Stimulated activated CD4-positive, alpha-beta T cell treated with anti-CD3 and anti-CD28 coated beads, TNF-alpha, amount 100 ng/mL, for 4 hours (primary cell): ENCODE measurements around the gene URAD.
"Not testable (repeated sequence)": the region's sequence is repeated elsewhere in the genome, so short reads cannot be mapped to it uniquely, and the experiment has no call there.

ENCODE experiments used
- DNase-seq, 3 experiments: peaks; one replicate each; pipeline ENCODE4 v3.0.0-alpha.2; 2020; ENCODE audit warnings: low read depth in 3 of 3

URAD gene, protein sequence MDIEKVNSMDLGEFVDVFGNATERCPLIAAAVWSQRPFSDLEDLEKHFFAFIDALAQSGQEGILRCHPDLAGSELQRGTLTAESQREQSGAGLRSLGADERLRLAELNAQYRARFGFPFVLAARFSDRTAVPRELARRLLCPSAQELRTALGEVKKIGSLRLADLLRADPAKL

DNA sequence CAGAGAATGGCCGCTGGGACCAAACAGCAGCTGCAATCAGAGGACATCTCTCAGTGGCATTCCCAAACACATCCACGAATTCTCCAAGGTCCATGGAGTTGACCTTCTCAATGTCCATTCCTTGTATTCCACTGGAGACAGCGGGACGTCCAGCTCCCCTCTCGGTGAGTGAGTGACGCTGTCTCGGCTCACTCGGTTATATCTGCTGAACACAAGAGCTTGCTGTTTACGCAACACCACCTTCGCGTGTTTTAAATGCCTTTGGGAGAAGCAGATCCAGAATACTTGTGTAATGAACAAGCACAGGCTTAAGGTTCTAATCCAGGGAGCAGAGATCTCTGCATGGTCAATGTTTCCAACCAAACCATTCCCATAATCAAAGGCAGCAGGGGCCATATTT is at the start of gene URAD:
TSS of gene URAD (minus strand) at position 174 of the 400 bp plus-strand sequence. CDS start at position 118, 56 bp downstream.
- DNase-seq, result no peak

DNA sequence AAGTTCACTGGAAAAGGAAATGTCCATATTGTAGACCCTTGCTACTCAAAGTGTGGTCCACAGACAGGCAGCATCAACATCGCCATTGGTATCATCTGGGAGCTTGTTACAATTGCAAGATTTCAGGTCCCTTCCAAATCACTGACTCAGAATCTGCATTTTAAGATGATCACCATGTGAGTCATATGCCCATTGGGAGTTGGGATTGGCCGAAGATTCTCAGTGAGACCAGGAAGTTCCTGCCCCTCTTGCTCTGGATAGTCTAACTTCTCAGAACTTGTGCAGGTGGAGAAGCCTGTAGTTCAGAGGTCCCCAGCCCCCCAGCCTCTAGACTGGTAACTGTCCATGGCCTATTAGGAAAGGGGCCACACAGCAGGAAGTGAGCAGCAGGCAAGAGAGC is 48.9 kb upstream of the URAD start:
- DNase-seq, result no peak

DNA sequence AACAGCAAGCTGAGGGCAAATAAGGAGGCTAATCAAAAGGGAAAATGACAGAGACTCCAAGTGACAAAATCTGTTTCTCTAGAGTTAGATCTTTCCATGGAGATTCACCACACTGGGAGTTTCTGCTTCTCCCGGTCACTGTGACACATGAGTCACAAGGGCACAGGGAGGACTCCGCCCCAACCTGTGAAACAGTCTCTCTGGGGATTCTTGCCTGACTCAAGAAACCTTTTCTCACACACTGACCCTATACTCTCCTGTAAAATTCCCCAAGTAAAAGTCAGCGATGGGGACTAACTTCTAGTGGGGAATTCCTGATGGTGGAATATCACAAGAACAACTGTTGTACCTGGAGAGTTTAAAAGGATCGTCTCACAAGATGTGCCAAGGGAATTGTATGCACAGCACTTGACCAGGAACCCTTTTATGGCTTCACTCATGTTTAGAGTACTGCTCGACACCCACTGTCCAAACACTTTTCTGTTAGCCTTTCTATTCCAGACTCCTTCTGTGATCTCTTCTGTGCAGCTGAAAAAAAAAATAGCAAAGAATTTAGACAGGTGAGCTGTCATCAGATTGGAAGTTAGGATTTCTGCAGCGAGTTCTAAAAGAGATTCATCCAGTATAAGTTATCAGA is 46.8 kb upstream of the URAD start:
- no peak for DNase-seq

DNA sequence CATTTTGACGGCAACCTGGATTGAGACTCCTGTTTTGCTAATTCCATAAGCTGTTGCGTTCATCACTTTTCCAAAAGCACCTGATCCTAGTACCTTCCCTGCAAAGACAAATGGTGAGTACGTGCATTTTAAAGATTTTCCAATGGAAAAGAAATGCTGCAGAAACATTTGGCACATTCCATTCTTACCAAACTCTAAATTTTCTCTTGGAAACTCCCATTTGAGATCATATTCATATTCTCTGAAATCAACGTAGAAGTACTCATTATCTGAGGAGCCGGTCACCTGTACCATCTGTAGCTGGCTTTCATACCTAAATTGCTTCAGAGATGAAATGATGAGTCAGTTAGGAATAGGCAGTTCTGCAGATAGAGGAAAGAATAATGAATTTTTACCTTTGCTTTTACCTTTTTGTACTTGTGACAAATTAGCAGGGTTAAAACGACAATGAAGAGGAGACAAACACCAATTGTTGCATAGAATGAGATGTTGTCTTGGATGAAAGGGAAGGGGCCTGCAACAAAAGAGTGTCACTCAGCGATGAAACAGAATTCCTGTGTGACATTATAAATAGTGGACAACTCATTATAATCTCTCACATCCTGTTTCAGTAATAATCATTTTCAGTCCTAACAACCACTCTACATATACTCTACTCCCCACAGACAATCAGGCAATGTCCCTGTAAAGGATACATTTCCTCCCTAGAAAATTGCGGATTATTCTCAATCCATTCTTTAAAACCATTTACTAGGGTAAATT is 45.6 kb upstream of the URAD start:
- no peak for DNase-seq

DNA sequence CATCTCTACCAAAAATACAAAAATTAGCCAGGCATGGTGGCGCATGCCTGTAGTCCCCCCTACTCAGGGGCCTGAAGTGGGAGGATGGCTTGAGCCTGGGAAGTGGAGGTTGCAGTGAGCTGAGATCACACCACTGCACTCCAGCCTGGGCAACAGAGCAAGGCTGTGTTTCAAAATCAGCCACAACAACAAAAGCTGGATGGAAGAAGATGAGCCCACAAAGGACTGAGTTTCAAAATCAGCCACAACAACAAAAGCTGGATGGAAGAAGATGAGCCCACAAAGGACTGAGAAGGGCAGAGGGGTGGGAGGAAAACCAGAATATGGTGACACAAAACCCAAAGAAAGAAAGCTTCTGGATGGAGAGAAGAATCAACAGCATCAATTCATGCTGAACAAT is 43.9 kb upstream of the URAD start:
- DNase-seq, result not testable (repeated sequence)

DNA sequence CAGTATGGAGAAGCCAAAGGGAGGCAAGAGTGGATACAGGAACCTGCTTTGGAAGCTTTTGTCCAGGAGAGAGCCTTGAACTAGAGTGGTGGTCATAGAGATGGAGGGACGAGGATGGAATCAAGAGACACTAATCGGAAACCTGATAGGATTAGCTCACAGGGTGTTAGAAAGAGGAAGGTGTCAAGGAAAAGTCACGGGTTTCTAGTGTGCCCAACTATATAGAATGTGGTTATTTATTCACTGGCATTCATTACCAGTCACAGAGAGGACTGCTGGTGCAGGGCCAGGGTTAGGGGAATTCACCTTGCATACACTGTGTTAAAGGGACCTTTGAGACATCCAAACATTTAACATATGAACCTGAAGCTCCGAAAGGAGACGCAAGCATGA is 43.4 kb upstream of the URAD start:
- no peak for DNase-seq

DNA sequence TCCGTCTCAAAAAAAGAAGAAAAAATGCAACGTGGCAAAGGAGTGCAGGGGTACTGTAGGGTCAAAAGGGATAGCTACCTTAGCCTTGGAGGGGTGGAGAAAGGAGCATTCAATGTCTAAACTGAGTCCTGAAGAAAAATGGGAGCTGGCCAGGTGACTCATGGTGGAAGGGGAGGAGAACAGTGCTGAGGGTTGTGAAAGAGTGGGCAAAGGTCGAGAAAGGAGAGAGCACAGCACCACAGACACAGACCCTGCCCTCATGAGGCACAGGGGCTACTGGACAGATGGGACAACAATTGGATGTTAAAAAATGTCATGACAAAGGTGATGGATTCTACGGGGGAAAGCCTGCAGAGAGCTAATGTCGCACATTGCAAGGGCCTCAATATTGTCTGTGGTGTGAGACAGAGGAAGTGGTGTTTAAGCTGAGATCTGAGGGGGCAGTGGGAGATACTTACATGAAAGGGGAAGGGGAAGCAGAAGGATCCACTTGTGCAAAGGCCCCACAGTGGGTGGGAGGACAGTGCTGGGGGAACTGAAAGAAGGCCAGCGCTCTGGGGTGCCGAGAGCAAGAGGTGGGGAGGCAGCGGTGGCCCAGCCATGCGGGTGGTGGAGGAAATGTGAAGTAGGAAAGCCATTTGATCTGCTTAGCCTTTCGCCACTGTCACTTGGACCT is 42.9 kb upstream of the URAD start:
- no peak for DNase-seq

DNA sequence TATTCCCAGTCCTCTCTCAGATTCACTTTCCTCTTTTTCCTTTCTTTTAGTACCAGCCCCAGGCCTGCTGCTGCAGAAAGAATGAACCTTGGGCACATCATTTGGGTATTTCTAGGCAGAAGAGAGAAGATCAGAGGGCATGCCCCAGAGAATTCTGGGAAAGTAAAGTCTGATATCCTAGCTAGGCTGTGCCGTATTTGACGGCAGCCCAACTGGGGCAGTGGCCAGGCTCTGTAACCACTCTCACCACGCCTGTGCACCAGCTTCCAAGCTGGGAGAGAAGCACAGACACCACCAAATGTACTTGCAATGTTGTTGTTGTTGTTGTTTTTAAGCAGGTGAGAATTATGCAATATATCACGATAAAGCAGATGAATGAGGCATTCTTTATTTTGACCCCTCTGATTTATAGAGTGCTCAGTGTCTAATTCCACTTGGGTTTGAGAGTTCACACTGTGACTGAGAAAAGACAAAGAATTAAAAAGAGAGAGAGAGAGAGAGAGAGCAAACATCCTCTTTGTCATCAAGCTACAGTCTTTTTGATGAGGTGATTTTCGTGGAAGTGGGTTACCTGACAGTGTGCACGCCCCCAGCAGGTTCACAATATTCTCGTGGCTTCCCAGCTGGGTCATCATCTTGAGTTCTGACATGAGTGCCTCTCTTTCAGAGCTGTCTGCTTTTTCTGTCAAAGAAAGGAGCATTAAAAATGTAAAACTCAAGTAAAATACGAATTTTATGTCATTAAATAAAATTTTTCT is 39.3 kb upstream of the URAD start:
- no peak for DNase-seq

DNA sequence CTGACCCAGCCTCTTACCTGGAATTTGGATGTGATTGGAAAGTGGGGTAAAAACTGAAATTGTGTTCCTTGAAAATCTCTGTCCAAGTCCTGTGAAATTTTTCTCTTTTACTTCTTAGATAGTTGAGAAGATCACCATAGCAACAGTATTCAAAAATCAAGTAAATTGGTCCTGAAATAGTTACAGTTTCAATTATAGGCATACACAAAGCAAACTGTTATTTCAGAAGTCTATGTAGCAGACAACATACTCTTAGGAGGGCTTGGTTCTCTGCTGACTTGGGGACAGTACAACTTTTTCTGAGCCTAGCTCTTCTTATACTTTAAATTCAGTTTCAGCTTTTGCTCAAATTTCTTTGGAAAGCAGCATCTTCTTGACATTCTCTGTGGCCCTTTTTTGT is 38.6 kb upstream of the URAD start:
- no peak for DNase-seq

DNA sequence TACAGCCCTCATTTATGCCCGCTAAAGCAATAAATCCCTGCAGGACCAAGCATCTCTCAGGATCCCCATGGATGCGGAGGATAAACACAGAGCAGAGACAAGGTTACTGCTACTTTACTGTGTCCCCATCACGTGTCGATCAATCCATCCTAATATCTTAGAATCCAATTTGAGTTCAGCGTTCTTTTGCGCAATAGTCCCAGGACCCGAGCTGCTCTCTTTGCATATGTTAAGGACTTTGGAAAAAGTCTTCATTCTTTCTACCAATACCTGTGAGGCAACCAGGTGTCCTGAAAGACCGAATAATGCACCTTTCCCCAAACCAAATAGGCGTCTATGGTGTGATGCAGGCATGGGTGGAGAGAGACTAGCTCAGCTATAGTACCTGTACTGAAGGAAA is 38.0 kb upstream of the URAD start:
- no peak for DNase-seq

DNA sequence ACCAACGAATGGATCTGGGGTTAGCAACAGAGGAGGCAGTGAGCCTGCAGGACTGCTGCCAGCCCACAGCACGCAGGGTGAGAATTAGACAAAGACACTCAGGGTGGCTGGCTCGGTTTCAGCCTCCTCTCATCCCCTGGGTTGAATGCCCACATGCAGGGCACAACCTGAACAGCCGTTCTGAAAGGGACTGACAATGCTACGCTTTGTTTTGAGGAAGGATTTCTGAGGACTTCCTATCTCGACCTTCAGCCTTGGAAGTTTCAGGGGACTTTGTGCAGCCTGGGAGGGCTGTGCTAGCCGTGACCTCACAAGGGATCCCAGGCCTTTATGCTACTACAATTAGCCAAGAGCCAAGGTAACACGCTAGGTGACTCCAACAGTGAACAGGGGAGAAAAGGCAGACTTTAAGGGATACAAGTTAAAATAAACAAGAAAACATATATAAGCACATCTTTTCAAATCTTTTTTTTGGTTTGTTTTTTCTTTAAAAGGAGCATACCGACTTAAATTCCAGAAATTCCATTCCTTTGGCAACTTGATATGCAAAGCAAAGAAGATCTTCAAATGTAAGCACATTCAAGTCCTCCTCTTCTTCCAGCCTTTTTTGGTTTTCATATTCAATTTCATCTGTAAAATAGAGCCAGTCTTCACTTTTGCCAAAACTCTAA is 34.5 kb upstream of the URAD start:
- no peak for DNase-seq

DNA sequence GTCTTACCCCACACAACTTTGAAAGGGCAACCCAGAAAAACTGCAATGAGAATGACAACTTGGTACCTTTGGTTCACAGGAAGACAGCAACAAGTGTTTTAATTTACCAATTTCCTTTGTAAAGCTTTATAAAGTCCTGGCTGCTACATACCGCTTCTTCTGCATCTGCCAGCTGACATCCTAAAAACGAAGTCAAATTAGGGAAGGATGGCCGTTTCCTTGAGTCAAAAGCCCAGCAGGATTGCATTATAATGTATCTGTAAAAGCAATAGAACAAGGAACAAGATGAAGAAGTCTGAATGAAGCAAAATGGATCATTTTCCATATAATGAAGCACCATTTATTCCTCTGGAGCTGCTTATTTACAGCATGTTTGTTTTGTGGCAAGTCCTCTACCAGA is 25.8 kb upstream of the URAD start:
- DNase-seq, result no peak

DNA sequence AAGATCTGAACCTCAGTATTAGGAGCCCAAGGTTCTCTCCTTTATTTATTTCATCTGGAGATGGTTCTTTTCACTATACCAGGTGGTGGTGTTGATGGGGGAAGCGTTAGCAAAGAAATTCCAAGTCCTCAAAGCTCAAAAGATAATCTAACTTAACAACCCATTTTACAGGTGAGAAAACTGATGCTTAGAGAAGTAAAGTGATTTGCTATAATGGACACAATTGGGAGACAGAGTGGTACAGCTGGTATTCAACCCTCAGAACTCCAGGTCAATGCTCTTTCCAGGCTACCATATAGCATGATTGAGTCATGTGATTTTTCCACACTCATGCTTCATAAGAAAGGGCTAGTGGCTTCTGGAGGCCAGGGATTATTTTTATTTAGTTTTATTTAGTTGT is 25.0 kb upstream of the URAD start:
- DNase-seq, result no peak

DNA sequence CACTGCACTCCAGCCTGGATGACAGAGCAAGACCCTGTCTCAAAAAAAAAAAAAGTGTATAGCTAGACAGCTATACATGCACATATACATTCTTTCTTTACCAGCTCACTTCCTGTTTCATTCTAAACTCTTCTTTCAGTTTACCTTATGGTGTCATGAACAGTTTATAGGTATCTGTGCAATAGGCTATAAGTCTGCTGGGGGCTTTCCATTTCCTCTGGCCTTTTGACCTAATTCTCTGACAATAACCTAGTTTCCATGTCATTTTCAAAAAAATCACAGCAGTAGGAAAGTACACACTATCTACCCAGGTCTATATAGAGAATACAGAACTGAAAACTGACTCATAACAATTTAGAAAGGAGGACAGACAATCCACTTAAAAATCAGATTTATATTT is 24.4 kb upstream of the URAD start:
- no peak for DNase-seq

DNA sequence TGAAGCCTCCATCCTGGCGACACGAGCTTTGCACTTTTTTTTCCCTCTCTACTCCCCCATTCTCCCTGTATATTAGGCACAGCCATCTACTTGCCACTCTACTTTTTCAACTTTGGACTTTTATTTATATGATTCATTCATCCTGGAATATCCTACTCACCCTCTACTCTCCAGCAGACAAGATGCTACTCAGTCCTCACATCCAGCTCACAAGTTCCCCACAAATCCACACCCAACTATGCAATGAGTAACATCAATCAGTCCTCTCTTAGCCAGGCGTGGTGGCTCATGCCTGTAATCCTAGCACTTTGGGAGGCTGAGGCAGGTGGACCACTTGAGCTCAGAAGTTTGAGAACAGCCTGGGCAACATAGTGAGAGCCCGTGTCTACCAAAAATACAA is 23.9 kb upstream of the URAD start:
- DNase-seq, result no peak

DNA sequence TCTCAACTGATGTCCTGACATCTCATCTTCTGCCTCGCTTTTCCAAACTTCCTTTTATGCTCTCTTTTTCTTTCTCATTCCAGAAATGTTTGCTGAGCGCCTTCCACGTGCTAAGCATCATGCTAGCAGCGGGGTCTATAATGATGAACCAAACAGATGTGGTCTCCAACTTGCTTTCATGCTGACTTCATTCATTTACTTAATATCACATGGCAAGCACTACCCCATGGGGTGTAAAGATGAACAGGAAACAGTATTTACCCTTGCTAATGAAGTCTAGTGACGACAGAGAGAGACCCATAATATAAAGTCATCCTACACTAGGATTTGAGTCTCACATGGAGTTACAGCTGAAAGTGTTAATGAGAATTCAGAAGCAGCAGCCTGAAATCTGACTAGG is 21.6 kb upstream of the URAD start:
- no peak for DNase-seq

DNA sequence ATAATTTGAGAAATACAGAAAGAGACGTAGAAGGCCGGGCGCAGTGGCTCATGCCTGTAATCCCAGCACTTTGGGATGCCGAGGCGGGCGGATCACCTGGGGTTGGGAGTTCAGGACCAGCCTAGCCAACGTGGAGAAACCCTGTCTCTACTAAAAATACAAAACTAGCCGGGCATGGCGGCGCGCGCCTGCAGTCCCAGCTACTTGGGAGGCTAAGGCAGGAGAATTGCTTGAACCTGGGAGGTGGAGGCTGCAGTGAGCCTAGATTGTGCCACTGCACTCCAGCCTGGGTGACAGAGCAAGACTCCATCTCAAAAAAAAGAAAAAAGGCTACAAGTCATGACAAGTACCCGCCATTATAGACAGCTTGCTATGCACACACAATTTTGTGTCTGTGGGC is 16.5 kb upstream of the URAD start:
- not testable (repeated sequence) for DNase-seq

DNA sequence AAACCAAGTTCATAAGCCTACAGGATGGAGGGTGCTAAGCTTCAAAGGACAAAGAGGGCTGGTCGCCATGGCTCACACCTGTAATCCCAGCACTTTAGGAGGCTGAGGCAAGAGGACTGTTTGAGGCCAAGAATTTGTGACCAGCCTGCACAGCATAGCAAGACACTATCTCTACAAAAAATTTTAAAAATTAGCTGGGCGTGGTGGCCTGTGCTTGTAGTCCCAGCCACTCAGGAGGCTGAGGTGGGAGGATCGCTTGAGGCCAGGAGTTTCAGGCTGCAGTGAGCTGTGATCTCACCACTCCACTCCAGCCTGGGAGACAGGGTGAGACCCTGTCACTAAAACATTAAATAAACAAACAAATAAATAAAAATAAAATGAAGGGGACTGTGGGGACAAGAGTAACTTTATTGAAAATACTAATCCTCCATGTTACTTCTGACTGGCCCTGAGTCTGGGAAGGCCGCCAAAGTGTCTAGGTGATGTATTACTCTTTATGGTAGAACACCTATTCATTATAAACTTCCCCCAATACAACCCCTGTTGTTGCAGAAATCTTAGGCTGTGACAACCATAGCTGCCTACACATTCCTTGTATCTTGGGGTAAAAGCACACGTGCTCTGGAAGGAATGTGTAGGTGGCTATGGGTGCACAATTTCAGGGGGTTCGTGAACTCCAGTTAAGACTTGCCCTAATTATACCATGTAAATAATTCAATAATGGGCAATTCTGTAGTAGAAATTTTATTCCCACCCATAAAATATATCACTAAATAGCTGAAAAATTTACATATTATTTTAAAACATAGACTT is 14.6 kb upstream of the URAD start:
- DNase-seq, result no peak

DNA sequence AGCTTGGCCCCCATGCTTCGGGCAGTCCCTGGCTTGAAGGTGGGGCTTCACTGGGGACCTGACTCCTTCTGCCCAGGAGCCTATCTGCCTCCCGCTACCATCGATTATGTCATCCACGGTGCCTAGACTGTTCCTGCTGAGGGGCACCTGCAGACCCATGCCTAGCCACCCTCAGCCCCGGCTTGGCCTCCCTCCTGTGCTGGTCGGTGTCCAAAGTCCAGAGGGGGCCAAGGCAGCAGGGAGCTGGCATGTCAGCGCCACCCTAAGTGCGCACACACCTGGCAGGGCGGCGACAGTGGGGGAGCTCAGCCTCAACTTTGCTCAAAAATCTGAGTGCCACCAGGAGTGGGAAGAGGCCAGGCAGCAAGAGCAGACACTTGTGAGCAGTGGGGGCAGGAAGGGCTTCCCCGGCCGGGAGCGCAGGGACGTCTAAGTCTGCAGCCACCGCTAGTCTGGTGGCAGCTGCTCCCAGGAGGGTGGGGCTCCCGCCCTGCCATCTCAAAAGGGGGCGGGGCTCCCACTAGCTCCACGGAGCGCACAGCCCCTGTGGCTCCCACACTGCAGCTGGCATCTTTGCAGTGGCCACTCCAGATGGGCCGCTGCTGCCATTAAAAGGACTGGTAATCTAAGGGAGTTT is 13.5 kb upstream of the URAD start:
- no peak for DNase-seq

DNA sequence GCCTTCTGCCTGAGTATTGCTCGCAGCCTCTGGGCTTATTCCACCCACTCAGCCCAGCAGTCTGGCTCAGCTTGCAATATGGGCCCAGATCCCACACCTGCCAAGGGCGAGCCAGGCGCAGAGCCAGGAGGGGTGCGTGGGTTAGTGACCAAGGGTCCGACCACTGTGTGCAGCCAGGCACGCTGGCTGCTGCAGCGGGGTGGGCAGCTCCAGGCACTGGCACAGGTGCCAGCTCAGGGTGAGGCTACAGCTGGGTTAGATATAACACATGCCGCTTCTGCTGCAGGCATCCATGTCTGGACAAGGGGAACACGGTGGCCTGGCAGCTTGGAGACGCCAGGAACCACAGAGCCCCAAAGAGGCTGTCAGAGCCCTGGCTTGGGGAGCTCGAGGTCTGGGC is 12.6 kb upstream of the URAD start:
- DNase-seq, result no peak
